Spleen (tissue), 11 donors: ENCODE data around the gene UBE2QL1. TPM values are rescaled to one million over a fixed set of nuclear protein-coding genes. Genes with fewer than 3 reads are reported as not detected.

Experiments
- DNase-seq: peaks from one replicate; pipeline ENCODE4 v3.0.0-alpha.2; 2020
- H3K27ac ChIP-seq, 8 donors: fragments of 200-600 bp; sonication (generic) in 7 of 8; 1 replicate in 4 of 8; 2 replicates in 4 of 8; pipeline versions ENCODE4 v1.5.0 to v1.8.0; 2016 to 2021; ENCODE audit warnings: inconsistent platforms in 4 of 8, mild to moderate bottlenecking in 4 of 8, moderate library complexity in 1 of 8
- H3K27me3 ChIP-seq, 7 donors: fragments of 200-600 bp; sonication (generic) in 6 of 7; replicated peaks in 1 of 7; 1 replicate in 4 of 7; 2 replicates in 3 of 7; pipeline versions ENCODE4 v1.5.0 to v1.8.0; 2016 to 2021; ENCODE audit warnings: inconsistent platforms in 3 of 7, mild to moderate bottlenecking in 1 of 7
- H3K36me3 ChIP-seq, 6 donors: fragments of 200-600 bp; sonication (generic) in 5 of 6; 1 replicate in 4 of 6; 2 replicates in 2 of 6; pipeline versions ENCODE4 v1.5.0 to v1.8.0; 2016 to 2021; ENCODE audit warnings: inconsistent platforms in 2 of 6
- H3K4me1 ChIP-seq, 6 donors: fragments of 200-600 bp; sonication (generic) in 5 of 6; 1 replicate in 3 of 6; 2 replicates in 3 of 6; pipeline versions ENCODE4 v1.5.0 to v1.8.0; 2016 to 2021; ENCODE audit warnings: inconsistent platforms in 3 of 6
- H3K4me3 ChIP-seq, 8 donors: fragments of 200-600 bp; sonication (generic) in 7 of 8; 1 replicate in 4 of 8; 2 replicates in 4 of 8; pipeline versions ENCODE4 v1.5.0 to v1.8.0; 2016 to 2021; ENCODE audit warnings: inconsistent platforms in 4 of 8, mild to moderate bottlenecking in 4 of 8, moderate library complexity in 2 of 8
- H3K9me3 ChIP-seq, 8 donors: fragments of 200-600 bp; sonication (generic) in 7 of 8; 1 replicate in 4 of 8; 2 replicates in 4 of 8; pipeline versions ENCODE4 v1.5.0 to v1.8.0; 2016 to 2021; ENCODE audit warnings: inconsistent platforms in 4 of 8
- CTCF ChIP-seq, 11 experiments: fragments of 200-600 bp in 7 of 11; fragments of 450-650 bp in 4 of 11; sonication (generic) in 4 of 11; IDR thresholded peaks in 8 of 11; conservative IDR thresholded peaks in 3 of 11; 1 replicate in 7 of 11; 2 replicates in 4 of 11; pipeline versions ENCODE4 v1.4.0 to v1.8.0; 2016 to 2021; ENCODE audit warnings: antibody characterized with exemption in 11 of 11, inconsistent platforms in 4 of 11, mild to moderate bottlenecking in 1 of 11
- POLR2A ChIP-seq, 3 donors: fragments of 450-650 bp; IDR thresholded peaks; one replicate each; pipeline ENCODE4 v1.5.1; 2017; ENCODE audit warnings: antibody characterized with exemption in 3 of 3, mild to moderate bottlenecking in 1 of 3
- POLR2AphosphoS5 ChIP-seq, 3 donors: sonication (generic); formaldehyde crosslinking; IDR thresholded peaks; one replicate each; pipeline ENCODE4 v1.5.1; 2017; ENCODE audit warnings: antibody characterized with exemption in 3 of 3
- WGBS, 5 donors: extraction: QIAGEN DNeasy Blood & Tissue Kit in 3 of 5; methylation state at CpG; one replicate each; pipeline versions ENCODE4 v1.1.5 to v1.1.7; 2013 to 2018; 5-methylcytosine and 5-hydroxymethylcytosine counted together
- intact Hi-C: fragments of 100-400 bp; cut with DNase I; formaldehyde crosslinking; loops from one replicate; pipeline ENCODE4 v1.15.0; 2023; ENCODE audit warnings: low total_unique reads
- polyA plus RNA-seq, 3 donors: library from polyadenylated mRNA; stranded (reverse); fragments of 200-250 nt; gene quantifications; one replicate each; pipeline ENCODE4 v1.2.1, GENCODE V29; 2013
- total RNA-seq, 7 donors: library from RNA; depleted of rRNA in 3 of 7; stranded (reverse); fragments of >200 nt in 3 of 7; fragmentation: NEBNext Ultra II Directional in 4 of 7; extraction: Animal tissue kit (Norgen Biotek cat#: 25700) in 4 of 7; gene quantifications; one replicate each; pipeline versions ENCODE4 v1.1.0 to v1.2.1, GENCODE V29; 2016 to 2021
- donor health status: healthy with polysubstance abuse.
- donor health status: DM: no; HTN: no; CAD: no; lungs with moderate emphysema.
- donor health status: DM: no; HTN: no; CAD: no.
- donor health status: Bipolar disorder and iron deficiency.
- donor health status: healthy.
- donor health status: DM: no; HTN: no; CAD: no.
- donor health status: DM: yes; HTN: yes; CAD: no.

UBE2QL1 gene
- total and polyA plus RNA-seq, 10 donors: 0.03 to 0.77 (median 0.20) TPM; not detected in 1

GRCh38 chr5:6447384-6448140 lies 1.1 kb upstream of the UBE2QL1 start:
- WGBS, 5 donors: 93 to 97% (median 97%) methylated on average over 7 of the region's 7 CpGs
- intact Hi-C loops: no loop called here

GRCh38 chr5:6448141-6448491 lies 543 bp upstream of the UBE2QL1 start:
- peaks cover 0 to 18% (median 9%) of the 10 kb centered on the region in 6 donors for H3K4me1 ChIP-seq
- TF ChIP-seq POLR2AphosphoS5 (IDR thresholded peaks at IDR 0.05) (no peak), CTCF (IDR thresholded peaks at IDR 0.05 in 8 of 11, conservative IDR thresholded peaks at IDR 0.05 in 3 of 11) (no peak), POLR2A (IDR thresholded peaks at IDR 0.05) (no peak)
- DNase-seq: no peak
- no peaks in the 10 kb centered on the region for H3K36me3 ChIP-seq
- H3K9me3 ChIP-seq: peaks cover 0 to 6% (median 0%) of the 10 kb centered on the region in 8 donors
- peaks cover 8 to 57% (median 40%) of the 10 kb centered on the region in 7 donors for H3K27me3 ChIP-seq
- no peak overlapping the region for H3K27ac ChIP-seq
- H3K4me3 ChIP-seq: peak overlapping the region in 2 of 8 donors; percentile 45 to 67
- 95 to 99% (median 95%) methylated on average over 3 of the region's 3 CpGs for WGBS, 5 donors
- intact Hi-C loops: no loop called here

More at GRCh38 chr5:6447384-6448140, 1.1 kb upstream of the UBE2QL1 start:
- no peak for DNase-seq
- H3K27ac ChIP-seq: no peak overlapping the region
- no peak overlapping the region for H3K4me3 ChIP-seq
- H3K4me1 ChIP-seq: peaks cover 0 to 18% (median 9%) of the 10 kb centered on the region in 6 donors
- TF ChIP-seq POLR2AphosphoS5 (IDR thresholded peaks at IDR 0.05): no peak
- no peak for TF ChIP-seq CTCF (IDR thresholded peaks at IDR 0.05 in 8 of 11, conservative IDR thresholded peaks at IDR 0.05 in 3 of 11)
- TF ChIP-seq POLR2A (IDR thresholded peaks at IDR 0.05): no peak
- H3K9me3 ChIP-seq: peaks cover 0 to 11% (median 0%) of the 10 kb centered on the region in 8 donors
- peaks cover 6 to 56% (median 36%) of the 10 kb centered on the region in 7 donors for H3K27me3 ChIP-seq
- H3K36me3 ChIP-seq: no peaks in the 10 kb centered on the region

- Histone ChIP-seq H3K36me3 (no peaks in the 10 kb centered on the region), H3K9me3 (no peaks in the 10 kb centered on the region), H3K4me3 (peak overlapping the region in 5 of 8 donors; percentile 16 to 67 (median 31)), H3K4me1 (peaks cover 0 to 18% (median 9%) of the 10 kb centered on the region in 6 donors), H3K27ac (no peak overlapping the region), H3K27me3 (peaks cover 8 to 69% (median 48%) of the 10 kb centered on the region in 7 donors)
- no peak for DNase-seq
- no peak for TF ChIP-seq POLR2A (IDR thresholded peaks at IDR 0.05)
- no peak for TF ChIP-seq CTCF (IDR thresholded peaks at IDR 0.05 in 8 of 11, conservative IDR thresholded peaks at IDR 0.05 in 3 of 11)
- no peak for TF ChIP-seq POLR2AphosphoS5 (IDR thresholded peaks at IDR 0.05)
- 17 to 27% (median 19%) methylated on average over 14 to 15 of the region's 15 CpGs for WGBS, 5 donors
- intact Hi-C loops: no loop called here
Measured at GRCh38 chr5:6449465-6450158, 953 bp downstream of the UBE2QL1 start.

GRCh38 chr5:6450319-6450833 lies 1.7 kb downstream of the UBE2QL1 start:
- intact Hi-C loops: no loop called here
- 28 to 65% (median 48%) methylated on average over 9 of the region's 9 CpGs for WGBS, 5 donors
- Histone ChIP-seq H3K4me1 (peaks cover 0 to 18% (median 9%) of the 10 kb centered on the region in 6 donors), H3K36me3 (no peaks in the 10 kb centered on the region), H3K4me3 (peak overlapping the region in 1 of 8 donors; percentile 2), H3K27me3 (peaks cover 8 to 77% (median 50%) of the 10 kb centered on the region in 7 donors), H3K27ac (no peak overlapping the region), H3K9me3 (no peaks in the 10 kb centered on the region)
- TF ChIP-seq POLR2A (IDR thresholded peaks at IDR 0.05): no peak
- no peak for TF ChIP-seq POLR2AphosphoS5 (IDR thresholded peaks at IDR 0.05)
- TF ChIP-seq CTCF (IDR thresholded peaks at IDR 0.05 in 8 of 11, conservative IDR thresholded peaks at IDR 0.05 in 3 of 11): no peak
- no peak for DNase-seq
